SK-MEL-5 (cell line): Measurements from ENCODE around the gene UGT3A2. TPM values are rescaled to one million over a fixed set of nuclear protein-coding genes. Genes with fewer than 3 reads are reported as not detected.
"Not testable (repeated sequence)": the region's sequence is repeated elsewhere in the genome, so short reads cannot be mapped to it uniquely, and the experiment has no call there.

Source experiments
- DNase-seq: peaks from one replicate; pipeline ENCODE4 v3.0.0-alpha.2; 2016; ENCODE audit warnings: low read depth, low spot score
- in situ Hi-C: cut with HindIII; loops from 2 replicates; pipeline ENCODE4 v1.10.0; 2016; ENCODE audit warnings: low sequenced_read_pairs, high pct_unique_total_duplicates, low pct_unique_long_range_greater_than_20kb
- total RNA-seq: library from RNA; depleted of rRNA; stranded (reverse); fragments of >200 nt; shearing (Covaris generic); gene quantifications from 2 replicates; pipeline ENCODE4 v1.2.3, GENCODE V29; 2014

UGT3A2 gene
- total RNA-seq, 1 experiment from 2014 or later: 1.9 TPM

DNA sequence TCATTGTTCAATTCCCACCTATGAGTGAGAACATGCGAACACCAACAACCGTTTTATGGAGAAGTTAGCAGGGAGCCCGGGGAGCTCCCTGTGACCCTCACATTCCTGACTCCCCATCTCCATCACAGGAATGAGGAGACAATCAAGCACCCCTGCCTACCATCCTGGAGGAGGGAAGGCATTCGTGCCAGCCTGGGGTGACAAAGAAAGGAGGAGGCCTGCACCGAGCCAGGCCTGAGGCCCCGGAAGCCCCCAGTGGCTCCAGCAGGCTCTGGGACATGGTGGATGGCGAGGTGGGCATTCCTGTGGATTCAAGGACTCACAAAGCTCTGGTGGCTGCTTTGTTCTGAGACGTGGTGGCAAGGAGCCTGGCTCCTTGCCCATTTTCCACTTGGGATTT is 39.0 kb downstream of the UGT3A2 start:
- in situ Hi-C loops: no loop called here
- DNase-seq: no peak

DNA sequence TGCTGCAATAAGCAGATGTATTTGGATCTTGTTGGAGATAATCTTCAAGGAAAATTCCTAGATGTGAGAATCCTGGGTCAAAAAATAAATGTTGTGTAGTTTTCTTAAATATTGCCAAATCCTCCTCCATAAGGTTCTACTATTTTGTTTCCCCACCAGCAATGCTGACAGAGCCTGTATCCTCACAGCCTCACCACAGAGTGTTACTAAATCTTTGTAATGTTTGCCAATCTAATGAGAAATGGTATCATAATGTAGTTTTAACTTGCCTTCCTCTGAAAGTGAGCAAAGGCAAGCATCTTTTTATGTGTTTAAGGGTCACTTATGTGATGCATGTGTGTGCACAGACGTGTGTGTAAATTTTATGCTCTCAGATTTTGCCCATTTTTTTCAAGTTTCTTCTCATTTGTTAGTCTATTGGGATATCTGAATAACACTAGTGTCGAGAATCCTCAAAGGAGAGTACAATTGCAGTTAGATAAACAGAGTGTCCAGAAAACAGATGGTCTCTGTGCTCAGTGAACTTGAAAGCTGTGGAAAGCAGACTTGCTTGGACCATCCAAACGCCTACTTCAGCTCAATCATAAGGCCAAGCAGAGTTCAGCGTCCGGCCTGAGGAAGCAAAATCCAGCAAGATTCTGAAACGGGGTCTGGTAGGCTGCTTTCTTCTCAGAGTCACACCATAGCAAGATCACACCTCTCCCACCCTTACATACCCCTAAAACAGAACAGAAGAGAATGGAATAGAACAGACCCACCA is 39.8 kb downstream of the UGT3A2 start:
- in situ Hi-C loops: no loop called here
- DNase-seq: no peak

DNA sequence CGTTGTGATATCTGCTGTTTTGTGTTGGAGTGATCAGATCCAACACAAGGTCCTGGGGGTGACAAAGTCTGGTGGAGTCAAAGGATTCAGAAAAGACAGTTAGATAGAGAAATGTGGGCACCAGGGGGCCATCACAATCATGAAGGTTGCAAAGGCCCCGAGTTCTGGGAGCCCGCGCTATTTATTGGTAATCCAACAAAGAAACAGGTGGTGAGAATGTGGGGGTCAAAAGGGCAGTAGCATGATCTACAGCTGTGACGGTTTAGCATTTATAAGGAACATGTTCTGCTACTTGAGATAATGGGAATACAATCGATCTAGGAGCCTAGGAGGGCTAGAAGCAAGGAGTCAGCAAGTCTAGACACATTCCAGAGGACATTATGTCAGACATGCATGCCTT is 44.4 kb downstream of the UGT3A2 start:
- in situ Hi-C loops, DNase-seq: not testable (repeated sequence)

DNA sequence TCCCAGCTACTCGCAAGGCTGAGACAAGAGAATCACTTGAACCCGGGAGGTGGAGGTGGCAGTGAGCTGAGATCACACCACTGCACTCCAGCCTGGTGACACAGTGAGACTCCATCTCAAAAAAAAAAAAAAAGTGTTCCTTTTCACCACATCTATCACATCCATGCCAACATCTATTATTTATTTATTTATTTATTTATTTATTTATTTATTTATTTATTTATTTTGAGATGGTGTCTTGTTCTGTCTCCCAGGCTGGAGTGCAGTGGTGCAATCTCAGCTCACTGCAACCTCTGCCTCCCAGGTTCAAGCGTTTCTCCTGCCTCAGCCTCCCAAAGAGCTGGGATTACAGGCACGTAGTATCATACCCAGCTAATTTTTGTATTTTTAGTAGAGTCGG is 47.1 kb downstream of the UGT3A2 start:
- in situ Hi-C loops: not testable (repeated sequence)

DNA sequence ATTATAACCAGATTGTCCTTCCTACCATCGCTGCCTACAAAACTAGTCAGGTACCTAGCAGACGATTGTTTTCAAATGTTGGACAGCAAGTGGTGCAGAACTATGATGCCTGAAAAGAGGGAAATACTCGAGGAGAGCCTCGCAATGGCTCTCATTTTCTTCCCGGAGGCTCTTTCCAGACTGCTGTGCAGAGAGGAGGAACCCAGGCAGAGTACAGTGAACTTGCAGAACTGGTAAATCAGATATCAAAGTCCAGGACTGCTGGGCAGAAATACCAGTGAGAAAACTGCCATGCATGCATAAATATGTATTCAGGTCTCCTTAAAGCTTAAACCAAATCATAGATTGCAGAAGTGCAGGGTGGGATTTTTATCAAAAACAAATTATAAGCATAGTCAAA is 49.1 kb downstream of the UGT3A2 start:
- no peak for DNase-seq
- in situ Hi-C loops: no loop called here

More for the DNA sequence above, 47.1 kb downstream of the UGT3A2 start:
- not testable (repeated sequence) for DNase-seq

DNA sequence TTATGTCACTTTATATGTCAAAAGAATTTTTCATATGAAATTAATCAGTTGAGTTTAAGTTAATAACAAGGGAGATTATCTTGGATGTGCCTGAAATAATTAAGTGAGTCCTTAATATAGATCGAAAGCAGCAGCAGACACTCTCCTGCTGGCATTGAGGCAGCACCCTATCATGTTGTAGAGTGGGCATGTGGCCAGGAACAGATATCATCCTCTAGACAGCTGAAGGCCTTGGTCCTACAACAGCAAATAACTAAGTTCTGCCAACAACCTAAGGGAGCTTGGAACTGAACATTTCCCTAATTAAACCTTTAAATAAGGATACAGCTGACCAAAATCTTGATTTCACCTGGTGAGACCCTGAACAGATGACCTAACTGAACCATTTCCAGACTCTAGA is 49.7 kb downstream of the UGT3A2 start:
- in situ Hi-C loops: no loop called here
- no peak for DNase-seq

DNA sequence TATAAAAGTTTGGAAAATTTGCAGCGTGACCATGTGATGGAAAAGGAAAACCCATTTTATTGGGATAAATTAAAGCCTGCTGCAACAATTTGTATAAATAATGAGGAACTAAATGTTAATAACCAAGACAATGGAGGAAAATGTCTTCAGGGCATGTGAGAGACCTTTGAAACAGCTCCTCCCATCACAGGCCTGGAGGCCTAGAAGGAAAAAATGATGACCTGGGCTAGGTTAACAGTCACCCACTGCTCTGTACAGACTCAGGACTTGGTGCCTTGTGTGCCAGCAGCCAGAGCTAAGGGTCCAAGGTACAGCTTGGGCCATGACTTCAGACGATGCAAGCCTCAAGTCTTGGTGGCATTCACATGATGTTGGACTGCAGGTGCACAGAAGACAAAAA is 53.5 kb downstream of the UGT3A2 start:
- DNase-seq: no peak

DNA sequence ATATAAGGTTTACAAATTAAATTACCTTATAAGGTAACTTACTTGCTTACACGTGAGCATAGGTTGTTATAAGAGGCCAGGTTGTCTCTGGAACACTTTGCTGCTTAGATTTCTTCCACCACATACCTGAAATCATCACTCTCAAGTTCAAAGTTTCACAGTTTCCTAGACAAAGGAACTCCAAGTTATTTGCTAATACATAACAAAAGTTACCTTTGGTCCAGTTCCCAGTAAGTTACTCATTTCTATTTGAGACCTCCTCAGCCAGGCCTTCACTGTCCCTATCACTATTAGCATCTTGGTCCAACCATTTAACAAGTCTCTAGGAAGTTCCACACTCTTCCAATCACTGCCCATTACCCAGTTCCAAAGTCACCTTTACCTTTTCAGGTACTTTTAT is 57.0 kb downstream of the UGT3A2 start:
- no peak for DNase-seq
- in situ Hi-C loops: no loop called here

More for the DNA sequence above, 53.5 kb downstream of the UGT3A2 start:
- in situ Hi-C loops: no loop called here

DNA sequence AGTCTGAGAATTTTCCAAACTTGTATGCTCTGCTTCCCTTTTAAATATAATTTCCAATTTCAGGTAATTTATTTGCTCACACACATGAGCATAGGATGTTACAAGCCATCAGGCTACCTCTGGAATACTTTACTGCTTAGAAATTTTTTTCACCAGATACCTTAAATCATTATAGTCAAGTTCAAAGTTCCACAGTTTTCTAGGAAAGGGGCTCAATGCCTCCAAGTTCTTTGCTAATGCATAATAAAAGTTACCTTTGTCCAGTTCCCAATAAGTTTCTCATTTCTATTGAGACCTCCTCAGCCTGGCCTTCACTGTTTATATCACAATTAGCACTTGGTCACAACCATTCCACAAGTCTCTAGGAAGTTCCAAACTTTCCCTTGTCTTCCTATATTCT is 59.3 kb downstream of the UGT3A2 start:
- in situ Hi-C loops: no loop called here
- DNase-seq: no peak

DNA sequence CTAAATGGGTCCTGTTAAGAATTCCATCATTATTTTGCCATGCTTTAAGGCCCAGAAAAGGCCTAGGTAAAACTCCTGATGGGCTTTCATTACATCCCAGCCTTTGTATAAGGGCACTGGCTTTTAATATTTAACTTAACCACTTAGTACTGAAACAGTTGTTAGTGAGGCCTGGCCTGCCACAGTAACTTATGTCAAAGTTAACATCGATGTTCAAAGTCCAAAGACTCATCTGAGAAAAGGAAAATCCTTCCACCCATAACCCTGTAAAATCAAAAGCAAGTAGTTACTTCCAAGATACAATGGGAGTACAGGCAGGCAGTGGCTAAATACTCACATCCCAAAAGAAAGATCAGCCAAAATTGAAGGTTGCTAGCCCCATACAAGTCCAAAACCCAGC is 60.5 kb downstream of the UGT3A2 start:
- in situ Hi-C loops: no loop called here
- no peak for DNase-seq

DNA sequence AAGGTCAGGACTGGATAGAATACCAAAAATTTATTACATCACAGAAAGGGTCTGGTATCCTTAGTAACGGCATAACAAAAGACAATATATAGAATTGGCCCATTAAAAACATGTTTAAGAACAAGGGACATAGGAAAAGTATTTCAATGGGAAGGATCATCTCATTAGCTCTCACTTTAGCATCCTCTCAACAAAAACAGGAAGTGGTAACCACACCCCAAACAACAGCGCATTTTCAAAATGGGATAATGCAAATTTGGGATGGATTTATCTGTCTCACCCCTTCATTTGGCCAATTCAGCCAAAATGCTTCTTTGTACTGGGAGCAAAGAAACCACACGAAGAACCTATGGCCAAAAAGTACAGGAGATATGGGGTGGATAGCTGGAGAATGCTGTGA is 65.7 kb downstream of the UGT3A2 start:
- no peak for DNase-seq
- in situ Hi-C loops: no loop called here

DNA sequence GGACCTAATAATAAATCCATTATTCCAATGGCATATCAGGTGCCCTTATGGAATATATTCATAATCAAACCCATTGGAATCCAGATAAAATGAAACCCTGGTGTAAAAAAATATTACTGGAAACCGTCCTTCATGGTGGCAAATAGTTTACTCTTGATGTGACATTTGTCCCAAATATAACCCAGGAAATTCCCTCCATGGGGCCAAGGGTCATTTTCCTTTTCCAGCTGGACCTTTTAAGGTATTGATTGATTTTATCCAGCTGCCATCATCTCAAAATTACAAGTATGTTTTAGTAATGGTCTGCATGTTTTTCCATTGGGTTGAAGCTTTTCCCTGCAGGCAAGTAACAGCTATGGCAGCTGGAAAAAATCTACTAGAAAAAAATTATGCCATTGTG is 67.1 kb downstream of the UGT3A2 start:
- no peak for DNase-seq
- in situ Hi-C loops: no loop called here

DNA sequence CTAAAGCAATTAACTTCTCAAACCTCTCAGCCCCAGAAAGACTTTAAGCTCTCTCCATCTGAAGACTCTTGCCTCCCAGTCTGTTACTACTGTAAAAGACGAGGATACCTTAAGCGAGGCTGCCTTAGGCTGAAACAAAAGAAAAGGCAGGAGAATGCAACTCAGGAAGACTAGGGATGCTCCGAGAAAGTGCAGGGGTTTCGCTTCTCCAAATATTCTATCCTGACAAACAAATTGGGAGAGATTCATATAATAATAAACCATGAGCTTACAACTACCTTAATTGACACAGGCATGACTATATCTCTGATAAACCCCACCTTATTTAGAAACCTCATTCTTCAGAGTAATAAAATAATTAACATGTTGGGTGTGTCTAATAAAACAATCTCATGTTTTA is 70.6 kb downstream of the UGT3A2 start:
- in situ Hi-C loops: no loop called here
- DNase-seq: no peak

DNA sequence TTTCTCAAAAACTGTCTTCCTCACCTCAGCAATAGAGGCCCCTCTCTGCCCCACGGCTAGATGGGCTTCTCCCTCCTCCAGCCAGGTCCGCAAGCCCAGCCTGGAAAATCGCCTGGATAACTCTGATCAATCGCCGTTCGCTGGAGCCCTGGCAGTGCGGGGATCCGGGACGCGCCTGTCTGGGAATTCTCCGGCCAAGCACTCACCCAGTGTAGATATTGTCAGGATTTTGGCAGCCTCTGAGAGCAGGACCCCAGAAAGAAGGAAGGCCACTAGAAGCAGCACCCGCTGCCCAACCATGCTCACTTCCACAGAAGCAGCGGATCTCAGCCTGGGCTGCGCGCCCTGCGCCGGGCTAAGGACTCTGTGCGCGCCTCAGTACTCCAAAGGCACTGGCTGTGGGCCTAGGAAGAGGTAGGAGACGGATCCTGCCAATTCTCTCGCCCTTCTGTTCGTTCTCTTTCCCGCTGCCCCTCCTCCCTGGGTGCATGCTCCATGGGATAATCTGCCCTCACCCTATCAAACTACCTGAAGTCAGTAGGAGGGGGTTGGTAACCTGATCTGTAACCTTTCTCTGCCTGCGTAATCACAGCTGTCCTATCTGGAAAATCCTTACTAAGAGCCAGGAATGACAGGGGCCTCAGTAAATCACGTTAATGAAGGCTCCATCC is 75.6 kb downstream of the UGT3A2 start, which contains the start of gene UGT3A1:
UGT3A1 (minus strand) TSS at position 450 of the 671 bp plus-strand sequence; CDS start at position 300, 150 bp downstream.
- no peak for DNase-seq

DNA sequence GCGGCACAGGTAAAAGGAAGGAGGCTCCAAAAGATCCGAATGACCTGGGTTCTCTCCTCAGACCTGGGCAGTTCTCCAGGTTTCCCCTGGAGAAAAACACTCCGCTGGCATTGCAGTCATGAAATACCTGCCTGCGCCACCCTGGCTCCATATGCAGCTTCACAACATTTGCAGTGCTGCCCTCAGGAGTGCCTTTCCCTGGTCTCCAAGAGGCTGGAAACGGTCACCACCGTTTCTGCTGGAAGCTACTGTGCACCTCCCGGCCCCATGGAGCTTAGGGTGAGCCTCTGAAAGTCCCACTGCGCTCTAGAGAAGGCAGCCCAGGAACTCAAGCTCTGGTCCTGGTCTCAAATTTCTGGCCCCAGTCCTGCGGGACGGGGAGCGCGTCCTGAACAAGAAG is 76.2 kb downstream of the UGT3A2 start:
- in situ Hi-C loops: no loop called here

More for the DNA sequence above, 75.6 kb downstream of the UGT3A2 start, which contains the start of gene UGT3A1:
- in situ Hi-C loops: no loop called here

DNA sequence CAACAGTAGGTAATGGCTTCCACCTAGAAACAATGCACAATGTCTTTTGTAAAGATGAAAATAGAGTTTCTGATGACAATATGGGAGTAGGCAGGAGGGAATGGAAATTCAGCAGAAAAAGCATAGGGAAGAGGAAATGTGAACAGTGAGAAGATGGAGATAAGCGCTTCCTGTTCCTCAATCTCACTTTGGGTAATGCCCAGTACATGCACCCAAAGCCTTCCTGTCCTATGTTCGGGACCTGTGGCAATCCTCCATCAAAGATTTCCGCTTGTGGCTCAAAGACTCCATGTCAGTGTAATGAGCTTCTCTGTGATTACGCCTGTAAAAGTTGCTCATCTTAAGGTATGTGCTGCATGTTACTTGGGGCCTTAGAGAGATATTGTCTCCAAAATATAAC is 78.2 kb downstream of the UGT3A2 start:
- in situ Hi-C loops: no loop called here
- no peak for DNase-seq

More for the DNA sequence above, 76.2 kb downstream of the UGT3A2 start:
- no peak for DNase-seq

DNA sequence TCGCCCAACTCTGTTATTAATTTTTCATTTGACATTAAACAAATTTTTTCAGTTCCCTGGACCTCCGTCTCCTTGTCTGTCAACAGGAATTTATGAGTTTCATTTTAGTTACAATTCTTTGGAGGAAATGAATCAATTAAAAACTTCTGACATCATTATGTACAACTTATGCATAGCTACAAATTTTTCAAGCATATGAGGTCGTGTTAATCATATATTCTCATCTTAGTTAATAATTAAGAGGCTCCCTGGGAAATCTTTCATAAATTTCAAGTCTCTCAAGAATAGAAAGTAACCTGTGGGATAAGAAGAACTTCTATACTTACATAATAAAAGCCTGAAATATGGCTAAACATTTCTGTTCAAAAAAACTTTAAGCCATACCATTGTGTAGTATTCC is 78.9 kb downstream of the UGT3A2 start:
- DNase-seq: no peak
- in situ Hi-C loops: no loop called here
